Endothelial cell (in vitro differentiated cells): ENCODE data around the gene RRP1B. TPM values are rescaled to one million over a fixed set of nuclear protein-coding genes. Genes with fewer than 3 reads are reported as not detected.

Source experiments
- DNase-seq: peaks from one replicate; pipeline ENCODE4 v3.0.0; 2021; ENCODE audit warnings: low spot score
- H3K27ac Mint-ChIP-seq: one replicate; pipeline ENCODE4 v1.8.0; 2021; ENCODE audit warnings: mixed read lengths, inconsistent platforms; ENCODE audit not compliant: unreplicated experiment
- H3K27me3 Mint-ChIP-seq: one replicate; pipeline ENCODE4 v1.8.0; 2021; ENCODE audit warnings: mild to moderate bottlenecking, moderate library complexity, mixed read lengths, inconsistent platforms; ENCODE audit not compliant: unreplicated experiment
- H3K36me3 Mint-ChIP-seq: one replicate; pipeline ENCODE4 v1.8.0; 2021; ENCODE audit warnings: mild to moderate bottlenecking, low read depth, mixed read lengths, inconsistent platforms; ENCODE audit not compliant: unreplicated experiment
- H3K4me1 Mint-ChIP-seq: one replicate; pipeline ENCODE4 v1.8.0; 2021; ENCODE audit warnings: mild to moderate bottlenecking, mixed read lengths, inconsistent platforms; ENCODE audit not compliant: unreplicated experiment
- H3K4me3 Mint-ChIP-seq: one replicate; pipeline ENCODE4 v1.8.0; 2021; ENCODE audit warnings: mild to moderate bottlenecking, mixed read lengths, inconsistent platforms; ENCODE audit not compliant: unreplicated experiment
- H3K9me3 Mint-ChIP-seq: one replicate; pipeline ENCODE4 v1.8.0; 2021; ENCODE audit warnings: mixed read lengths, inconsistent platforms; ENCODE audit not compliant: unreplicated experiment
- total RNA-seq: library from RNA; stranded (reverse); fragmentation: NEBNext Ultra II Directional; extraction: Animal tissue kit (Norgen Biotek cat#: 25700); gene quantifications from one replicate; pipeline ENCODE4 v1.2.1, GENCODE V29; 2021; ENCODE audit not compliant: unreplicated experiment
- TF ChIP-seq, protein P1 (sequence below): fragments of 200-600 bp; sonication (generic); IDR thresholded peaks from one replicate; pipeline ENCODE4 v1.5.0; 2021; ENCODE audit warnings: antibody characterized with exemption; ENCODE audit not compliant: unreplicated experiment

RRP1B gene
- total RNA-seq, 1 donor from 2014 or later, result 33.8 TPM

DNA sequence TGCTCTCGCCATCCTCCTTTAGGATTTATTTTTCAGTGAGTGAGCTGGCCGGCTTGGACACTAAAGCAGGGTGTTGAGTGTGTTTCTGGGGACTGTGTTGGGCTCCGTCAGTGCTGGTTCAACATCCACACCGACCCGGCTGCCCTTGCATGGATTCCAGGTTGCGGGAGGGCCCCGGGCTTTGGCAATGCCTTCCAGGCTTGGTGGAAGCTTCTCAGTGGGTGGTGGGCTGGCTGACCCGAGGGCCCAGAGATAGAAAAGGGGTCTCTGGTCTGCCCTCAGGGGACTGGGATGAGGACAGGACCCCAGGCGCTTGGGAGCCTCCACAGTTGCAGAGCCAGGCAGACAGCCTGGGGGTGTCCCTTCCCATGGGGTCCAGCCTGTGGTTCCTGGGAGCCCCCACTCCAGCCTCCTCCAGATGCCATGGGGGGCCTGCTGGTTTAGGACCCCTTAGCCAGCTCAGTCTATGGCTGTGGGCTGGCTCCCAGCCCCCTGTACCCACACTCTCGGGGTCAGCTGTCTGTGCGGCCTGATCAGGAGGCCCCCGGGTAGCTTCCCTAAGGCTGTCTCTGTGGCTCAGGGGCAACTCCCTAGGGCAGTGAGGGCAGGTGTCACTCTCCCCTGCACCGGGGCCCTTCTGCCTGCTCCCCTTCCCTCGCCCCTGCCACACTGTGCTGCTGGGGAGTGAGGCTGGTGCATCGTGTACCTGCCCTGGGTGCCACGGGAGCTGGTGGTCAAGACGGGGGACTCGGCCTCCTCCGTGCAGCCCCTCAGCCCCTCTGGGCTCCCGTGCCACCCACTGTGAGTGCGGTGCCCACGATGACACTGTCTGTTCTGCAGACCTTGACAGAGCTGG is 76.1 kb downstream of the RRP1B start:
- TF ChIP-seq, protein P1, sequence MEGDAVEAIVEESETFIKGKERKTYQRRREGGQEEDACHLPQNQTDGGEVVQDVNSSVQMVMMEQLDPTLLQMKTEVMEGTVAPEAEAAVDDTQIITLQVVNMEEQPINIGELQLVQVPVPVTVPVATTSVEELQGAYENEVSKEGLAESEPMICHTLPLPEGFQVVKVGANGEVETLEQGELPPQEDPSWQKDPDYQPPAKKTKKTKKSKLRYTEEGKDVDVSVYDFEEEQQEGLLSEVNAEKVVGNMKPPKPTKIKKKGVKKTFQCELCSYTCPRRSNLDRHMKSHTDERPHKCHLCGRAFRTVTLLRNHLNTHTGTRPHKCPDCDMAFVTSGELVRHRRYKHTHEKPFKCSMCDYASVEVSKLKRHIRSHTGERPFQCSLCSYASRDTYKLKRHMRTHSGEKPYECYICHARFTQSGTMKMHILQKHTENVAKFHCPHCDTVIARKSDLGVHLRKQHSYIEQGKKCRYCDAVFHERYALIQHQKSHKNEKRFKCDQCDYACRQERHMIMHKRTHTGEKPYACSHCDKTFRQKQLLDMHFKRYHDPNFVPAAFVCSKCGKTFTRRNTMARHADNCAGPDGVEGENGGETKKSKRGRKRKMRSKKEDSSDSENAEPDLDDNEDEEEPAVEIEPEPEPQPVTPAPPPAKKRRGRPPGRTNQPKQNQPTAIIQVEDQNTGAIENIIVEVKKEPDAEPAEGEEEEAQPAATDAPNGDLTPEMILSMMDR, result no peak
- Mint-ChIP-seq H3K4me1 (peaks cover 23% of the 10 kb centered on the region), H3K4me3 (no peak overlapping the region), H3K36me3 (peaks cover 5% of the 10 kb centered on the region), H3K9me3 (no peaks in the 10 kb centered on the region), H3K27me3 (peaks cover 12% of the 10 kb centered on the region), H3K27ac (no peak overlapping the region)
- DNase-seq, result no peak

DNA sequence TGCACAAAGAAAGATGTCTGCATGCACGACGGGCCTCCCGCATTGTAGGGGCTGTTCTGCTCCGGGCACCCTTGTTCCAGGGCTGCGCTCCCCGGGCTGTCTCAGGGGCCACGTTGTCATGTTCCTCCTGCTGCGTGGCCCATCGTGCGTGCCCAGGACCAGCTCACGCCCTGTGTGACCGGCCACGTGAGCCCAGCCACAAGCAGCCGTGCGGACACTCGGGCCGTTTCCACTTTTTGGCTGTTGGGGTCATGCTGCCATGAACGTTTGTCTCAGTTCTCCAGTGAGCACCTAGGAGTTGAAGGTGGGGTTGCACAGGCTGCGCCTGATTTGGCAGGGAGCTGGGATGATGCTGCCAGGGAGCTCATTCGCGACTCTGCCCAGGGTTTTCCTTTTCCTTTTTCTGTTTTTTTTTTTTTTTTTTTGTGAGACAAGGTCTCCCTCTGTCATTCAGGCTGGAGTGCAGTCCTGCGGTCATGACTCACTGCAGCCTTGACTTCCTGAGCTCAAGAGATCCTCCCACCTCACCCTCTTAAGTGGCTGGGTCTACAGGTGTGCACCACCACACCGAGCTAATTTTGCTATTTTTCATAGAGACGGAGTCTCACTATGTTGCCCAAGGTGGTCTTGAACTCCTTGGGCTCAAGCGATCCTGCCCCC is 77.0 kb downstream of the RRP1B start:
- H3K27ac Mint-ChIP-seq, result no peak overlapping the region
- TF ChIP-seq, protein P1, result no peak
- no peak overlapping the region for H3K4me3 Mint-ChIP-seq
- H3K4me1 Mint-ChIP-seq, result peaks cover 18% of the 10 kb centered on the region
- peaks cover 8% of the 10 kb centered on the region for H3K36me3 Mint-ChIP-seq
- H3K9me3 Mint-ChIP-seq, result no peaks in the 10 kb centered on the region
- DNase-seq, result no peak
- peaks cover 13% of the 10 kb centered on the region for H3K27me3 Mint-ChIP-seq

DNA sequence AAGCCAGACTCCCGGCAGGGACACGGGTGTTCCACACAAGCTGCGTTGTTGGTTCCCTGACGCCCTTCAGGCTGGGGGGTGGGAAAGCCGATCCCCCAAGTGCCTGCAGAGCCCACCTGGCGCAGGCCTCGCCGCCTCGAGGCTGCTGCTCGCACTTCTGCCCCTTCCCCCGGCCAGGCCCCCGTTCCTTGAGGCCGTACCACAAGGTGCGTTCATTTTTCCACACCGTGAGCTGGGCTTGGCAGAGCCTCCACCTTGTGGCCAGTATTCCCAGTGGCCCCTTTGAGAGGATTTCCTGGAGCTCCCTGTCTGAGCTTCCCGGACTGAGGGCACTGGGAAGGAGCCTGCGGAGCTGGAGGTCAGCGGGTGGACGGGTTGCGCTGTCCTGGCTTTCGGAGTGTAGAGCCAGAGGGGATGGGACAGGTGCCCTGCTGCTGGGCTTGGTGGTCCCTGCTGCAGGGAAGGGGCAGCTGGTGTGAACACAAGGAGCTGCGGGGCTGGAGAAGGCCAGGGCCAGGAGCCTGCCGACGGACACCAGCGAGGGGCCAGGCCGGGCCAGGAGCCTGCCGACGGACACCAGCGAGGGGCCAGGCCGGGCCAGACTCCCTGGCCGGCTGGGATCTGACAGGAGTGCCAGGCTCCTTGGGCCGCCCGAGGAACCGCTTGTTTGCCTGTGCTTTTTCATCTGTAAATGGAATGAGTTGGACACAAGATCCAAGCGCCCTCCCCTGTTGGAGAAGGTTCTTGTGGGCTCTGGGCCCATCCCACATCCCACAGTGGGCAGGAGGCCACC is 78.0 kb downstream of the RRP1B start:
- TF ChIP-seq, protein P1, result no peak
- Mint-ChIP-seq H3K9me3 (no peaks in the 10 kb centered on the region), H3K4me3 (no peak overlapping the region), H3K4me1 (peaks cover 17% of the 10 kb centered on the region), H3K36me3 (peaks cover 8% of the 10 kb centered on the region), H3K27me3 (peaks cover 10% of the 10 kb centered on the region), H3K27ac (no peak overlapping the region)
- DNase-seq, result no peak

DNA sequence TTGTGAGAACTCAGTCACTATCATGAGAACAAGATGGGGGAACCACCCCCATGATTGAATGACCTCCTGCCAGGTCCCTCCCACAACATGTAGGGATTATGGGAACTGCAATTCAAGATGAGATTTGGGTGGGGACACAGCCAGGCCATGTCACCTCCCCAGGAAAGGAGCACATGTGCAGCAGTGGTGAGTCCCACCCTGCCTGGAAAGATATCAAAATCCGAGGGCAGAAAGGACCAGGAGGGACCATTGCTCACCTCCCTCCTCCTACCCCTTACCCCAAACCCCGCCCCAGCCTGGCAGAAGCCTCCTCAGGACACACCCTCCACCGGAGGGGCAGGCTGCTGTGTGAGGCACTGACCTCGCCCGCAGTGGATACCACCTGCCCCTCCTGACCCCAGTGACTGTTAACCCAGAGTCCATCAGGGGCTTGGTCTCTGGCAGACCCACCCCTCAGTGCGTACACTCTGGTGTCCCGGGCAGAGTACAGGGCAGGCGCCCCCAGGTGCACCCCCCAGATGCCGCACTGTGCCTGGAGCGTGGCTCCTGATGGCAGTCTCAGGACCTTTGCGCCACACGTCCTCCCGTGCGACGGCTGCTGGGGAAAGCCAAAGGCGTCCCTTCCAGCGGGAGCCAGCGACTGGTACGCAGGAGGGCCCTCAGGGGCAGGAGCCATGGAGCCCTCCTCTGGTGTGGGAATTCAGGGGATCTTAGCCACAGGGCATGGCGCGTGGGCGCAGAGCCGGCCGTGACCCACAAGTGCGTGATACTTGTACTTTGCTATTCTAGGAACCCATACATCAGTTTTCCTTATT is 80.5 kb downstream of the RRP1B start:
- no peak overlapping the region for H3K4me3 Mint-ChIP-seq

More for the DNA sequence above, 80.5 kb downstream of the RRP1B start:
- H3K27ac Mint-ChIP-seq, result no peak overlapping the region
- peaks cover 11% of the 10 kb centered on the region for H3K36me3 Mint-ChIP-seq
- H3K27me3 Mint-ChIP-seq, result peaks cover 9% of the 10 kb centered on the region
- TF ChIP-seq, protein P1, result no peak
- no peaks in the 10 kb centered on the region for H3K9me3 Mint-ChIP-seq
- H3K4me1 Mint-ChIP-seq, result peaks cover 9% of the 10 kb centered on the region
- DNase-seq, result no peak
